Smooth muscle cell (in vitro differentiated cells): Measurements from ENCODE around the gene BTNL8. TPM values are rescaled to one million over a fixed set of nuclear protein-coding genes. Genes with fewer than 3 reads are reported as not detected.
"Not testable (repeated sequence)": the region's sequence is repeated elsewhere in the genome, so short reads cannot be mapped to it uniquely, and the experiment has no call there.

Experiments
- DNase-seq: peaks from one replicate; lab custom pipeline; 2025; ENCODE audit not compliant: unreplicated experiment; lab: John Stamatoyannopoulos, UW
- H2AFZ ChIP-seq: fragments of 200-600 bp; sonication (generic); 2 replicates; pipeline ENCODE4 v1.6.0; 2016; ENCODE audit warnings: antibody characterized with exemption, low read depth, mild to moderate bottlenecking
- H3F3A ChIP-seq: fragments of 200-600 bp; sonication (generic); 2 replicates; pipeline ENCODE4 v1.6.0; 2017; ENCODE audit warnings: antibody characterized with exemption, low read depth
- H3K27ac ChIP-seq: fragments of 200-600 bp; sonication (generic); 2 replicates; pipeline ENCODE4 v1.5.1; 2016; ENCODE audit warnings: low read depth, mild to moderate bottlenecking
- H3K27me3 ChIP-seq: fragments of 200-600 bp; sonication (generic); 2 replicates; pipeline ENCODE4 v1.6.1; 2016; ENCODE audit warnings: low read depth, mild to moderate bottlenecking
- H3K36me3 ChIP-seq: fragments of 200-600 bp; sonication (generic); 2 replicates; pipeline ENCODE4 v1.5.1; 2016; ENCODE audit warnings: low read depth
- H3K4me1 ChIP-seq: fragments of 200-600 bp; sonication (generic); 2 replicates; pipeline ENCODE4 v1.5.1; 2016; ENCODE audit warnings: low read depth
- H3K4me2 ChIP-seq: fragments of 200-600 bp; sonication (generic); 2 replicates; pipeline ENCODE4 v1.6.0; 2016; ENCODE audit warnings: mild to moderate bottlenecking
- H3K4me3 ChIP-seq: fragments of 200-600 bp; sonication (generic); 2 replicates; pipeline ENCODE4 v1.5.1; 2016; ENCODE audit warnings: mild to moderate bottlenecking
- H3K79me2 ChIP-seq: fragments of 200-600 bp; sonication (generic); 2 replicates; pipeline ENCODE4 v1.6.0; 2016; ENCODE audit warnings: low read depth, mild to moderate bottlenecking
- H3K9ac ChIP-seq: fragments of 200-600 bp; sonication (generic); 2 replicates; pipeline ENCODE4 v1.6.0; 2016; ENCODE audit warnings: low read depth
- H3K9me3 ChIP-seq: fragments of 200-600 bp; sonication (generic); replicated peaks from 2 replicates; pipeline ENCODE4 v1.5.1; 2016; ENCODE audit warnings: low read depth
- H4K20me1 ChIP-seq: fragments of 200-600 bp; sonication (generic); 2 replicates; pipeline ENCODE4 v1.6.0; 2016; ENCODE audit warnings: low read depth
- WGBS: methylation state at CpG from one replicate; pipeline ENCODE4 v1.1.7; 2016; ENCODE audit warnings: low lambda C conversion rate; 5-methylcytosine and 5-hydroxymethylcytosine counted together
- polyA plus RNA-seq: library from polyadenylated mRNA; unstranded; fragments of >200 nt; fragmentation: Nextera tagmentation; extraction: Ambion mirVana; gene quantifications from 2 replicates; pipeline ENCODE4 v1.2.1, GENCODE V29; 2016
- total RNA-seq: library from RNA; depleted of rRNA; stranded (reverse); fragments of >200 nt; gene quantifications from 2 replicates; pipeline ENCODE4 v1.2.3, GENCODE V29; 2014
- TF ChIP-seq, protein P1 (sequence below): fragments of 200-600 bp; sonication (generic); IDR thresholded peaks from 2 replicates; pipeline ENCODE4 v1.5.1; 2017; ENCODE audit warnings: borderline replicate concordance, mild to moderate bottlenecking, antibody characterized with exemption; ENCODE audit not compliant: insufficient read depth, poor library complexity, severe bottlenecking

BTNL8 gene
- total and polyA plus RNA-seq, 2 experiments from 2014 or later, result not detected

GRCh38 chr5:180874804-180875582, 24.0 kb upstream of the BTNL8 start:
- no peak for DNase-seq
- peaks cover 4% of the 10 kb centered on the region for H3K4me1 ChIP-seq
- H3F3A ChIP-seq, result no peaks in the 10 kb centered on the region
- H3K9ac ChIP-seq, result no peak overlapping the region
- no peak overlapping the region for H3K4me2 ChIP-seq
- TF ChIP-seq, protein P1, sequence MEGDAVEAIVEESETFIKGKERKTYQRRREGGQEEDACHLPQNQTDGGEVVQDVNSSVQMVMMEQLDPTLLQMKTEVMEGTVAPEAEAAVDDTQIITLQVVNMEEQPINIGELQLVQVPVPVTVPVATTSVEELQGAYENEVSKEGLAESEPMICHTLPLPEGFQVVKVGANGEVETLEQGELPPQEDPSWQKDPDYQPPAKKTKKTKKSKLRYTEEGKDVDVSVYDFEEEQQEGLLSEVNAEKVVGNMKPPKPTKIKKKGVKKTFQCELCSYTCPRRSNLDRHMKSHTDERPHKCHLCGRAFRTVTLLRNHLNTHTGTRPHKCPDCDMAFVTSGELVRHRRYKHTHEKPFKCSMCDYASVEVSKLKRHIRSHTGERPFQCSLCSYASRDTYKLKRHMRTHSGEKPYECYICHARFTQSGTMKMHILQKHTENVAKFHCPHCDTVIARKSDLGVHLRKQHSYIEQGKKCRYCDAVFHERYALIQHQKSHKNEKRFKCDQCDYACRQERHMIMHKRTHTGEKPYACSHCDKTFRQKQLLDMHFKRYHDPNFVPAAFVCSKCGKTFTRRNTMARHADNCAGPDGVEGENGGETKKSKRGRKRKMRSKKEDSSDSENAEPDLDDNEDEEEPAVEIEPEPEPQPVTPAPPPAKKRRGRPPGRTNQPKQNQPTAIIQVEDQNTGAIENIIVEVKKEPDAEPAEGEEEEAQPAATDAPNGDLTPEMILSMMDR, result no peak
- no peaks in the 10 kb centered on the region for H3K36me3 ChIP-seq
- no peaks in the 10 kb centered on the region for H3K27me3 ChIP-seq
- H3K9me3 ChIP-seq, result no peaks in the 10 kb centered on the region
- H3K4me3 ChIP-seq, result no peak overlapping the region
- H3K79me2 ChIP-seq, result no peaks in the 10 kb centered on the region
- H4K20me1 ChIP-seq, result no peaks in the 10 kb centered on the region
- 79% methylated on average over 12 of the region's 12 CpGs for WGBS
- peak overlapping the region; percentile 12 for H2AFZ ChIP-seq
- H3K27ac ChIP-seq, result peak overlapping the region; percentile 10

DNA sequence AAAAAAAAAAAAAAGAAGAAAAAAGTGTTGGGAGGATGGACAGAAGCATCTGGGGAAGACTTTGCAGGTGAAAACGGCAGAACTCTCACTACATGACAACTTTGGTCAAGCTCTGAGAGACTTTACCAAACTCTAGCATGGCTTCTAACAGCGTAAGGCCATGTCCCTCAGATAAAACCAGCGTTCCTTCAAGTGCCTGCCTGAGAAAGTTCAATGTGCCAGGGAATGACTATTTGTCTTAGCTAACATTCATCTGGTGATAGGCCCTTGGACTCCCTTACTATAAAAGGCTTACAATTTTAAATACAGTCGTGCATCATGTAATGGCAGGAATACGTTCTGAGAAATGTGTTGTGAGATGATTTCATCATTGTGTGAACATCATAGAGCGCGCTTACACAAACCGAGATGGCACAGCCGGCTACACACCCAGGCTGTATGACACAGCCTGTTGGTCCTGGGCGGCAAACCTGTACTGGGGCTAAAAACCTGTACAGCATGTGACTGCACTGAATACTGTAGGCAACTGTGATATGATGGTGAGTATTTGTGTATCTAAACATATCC, 23.0 kb upstream of the BTNL8 start:
- no peak for DNase-seq
- Histone ChIP-seq H3K4me3 (no peak overlapping the region), H3F3A (no peaks in the 10 kb centered on the region), H3K79me2 (no peaks in the 10 kb centered on the region), H3K36me3 (no peaks in the 10 kb centered on the region), H3K27me3 (no peaks in the 10 kb centered on the region), H3K9ac (no peak overlapping the region), H3K4me2 (no peak overlapping the region), H3K27ac (no peak overlapping the region), H2AFZ (no peak overlapping the region), H3K9me3 (no peaks in the 10 kb centered on the region), H4K20me1 (no peaks in the 10 kb centered on the region), H3K4me1 (peaks cover 4% of the 10 kb centered on the region)
- TF ChIP-seq, protein P1, result no peak
- WGBS, result 91% methylated on average over 10 of the region's 10 CpGs

GRCh38 chr5:180885845-180886529, 13.0 kb upstream of the BTNL8 start:
- H4K20me1 ChIP-seq, H3K27me3 ChIP-seq, H3K79me2 ChIP-seq, H3K4me2 ChIP-seq, H3K4me3 ChIP-seq, H3K9me3 ChIP-seq, H3K9ac ChIP-seq, DNase-seq, H3K36me3 ChIP-seq, H2AFZ ChIP-seq, H3F3A ChIP-seq, H3K27ac ChIP-seq, H3K4me1 ChIP-seq: not testable (repeated sequence)
- WGBS, result 68% methylated on average over 11 of the region's 11 CpGs

DNA sequence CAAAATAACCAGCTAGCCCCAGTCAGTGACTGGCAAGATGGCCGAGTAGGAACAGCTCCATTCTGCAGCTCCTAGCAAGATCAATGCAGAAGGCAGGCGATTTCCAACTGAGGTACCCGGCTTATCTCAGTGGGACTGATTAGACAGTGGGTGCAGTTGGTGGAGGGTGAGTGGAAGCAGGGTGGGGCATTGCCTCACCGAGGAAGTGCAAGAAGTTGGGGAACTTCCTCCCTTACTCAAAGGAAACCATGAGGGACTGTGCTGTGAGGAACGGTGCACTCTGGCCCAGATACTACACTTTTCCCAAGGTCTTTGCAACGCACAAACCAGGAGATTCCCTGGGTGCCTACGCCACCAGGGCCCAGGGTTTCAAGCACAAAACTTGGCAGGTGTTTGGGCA, 9.6 kb upstream of the BTNL8 start:
- TF ChIP-seq, protein P1, result no peak
- no peaks in the 10 kb centered on the region for H4K20me1 ChIP-seq
- no peak overlapping the region for H3K4me2 ChIP-seq
- no peaks in the 10 kb centered on the region for H3K36me3 ChIP-seq
- H3K27me3 ChIP-seq, result no peaks in the 10 kb centered on the region
- H3K9ac ChIP-seq, result no peak overlapping the region
- WGBS, result 79% methylated on average over 7 of the region's 7 CpGs
- no peak overlapping the region for H3K27ac ChIP-seq
- DNase-seq, result no peak
- H2AFZ ChIP-seq, result no peak overlapping the region
- H3K9me3 ChIP-seq, result no peaks in the 10 kb centered on the region
- H3K79me2 ChIP-seq, result no peaks in the 10 kb centered on the region
- no peaks in the 10 kb centered on the region for H3F3A ChIP-seq
- no peaks in the 10 kb centered on the region for H3K4me1 ChIP-seq
- H3K4me3 ChIP-seq, result no peak overlapping the region

GRCh38 chr5:180895330-180895729, 3.6 kb upstream of the BTNL8 start:
- H3F3A ChIP-seq, H3K4me3 ChIP-seq, H3K4me1 ChIP-seq, H3K9ac ChIP-seq, H2AFZ ChIP-seq, DNase-seq, H4K20me1 ChIP-seq, H3K4me2 ChIP-seq, H3K36me3 ChIP-seq, H3K27me3 ChIP-seq, H3K9me3 ChIP-seq, H3K27ac ChIP-seq, H3K79me2 ChIP-seq: not testable (repeated sequence)
- 100% methylated on average over 1 of the region's 1 CpG for WGBS
